H9 (cell line): ENCODE data around the gene FAM221B. TPM values are rescaled to one million over a fixed set of nuclear protein-coding genes. Genes with fewer than 3 reads are reported as not detected.

Source experiments
- DNase-seq: peaks from one replicate; pipeline ENCODE4 v3.0.0-alpha.2; 2017
- H2AFZ ChIP-seq: one replicate; pipeline ENCODE4 v1.6.1; 2013; ENCODE audit warnings: mild to moderate bottlenecking, low read length, control low read depth, moderate library complexity
- H2AK5ac ChIP-seq: 2 replicates; pipeline ENCODE4 v1.6.1; 2013; ENCODE audit warnings: low read length, control low read depth, mixed read lengths; ENCODE audit not compliant: insufficient read length
- H2BK120ac ChIP-seq: one replicate; pipeline ENCODE4 v1.6.1; 2013; ENCODE audit warnings: low read depth, mild to moderate bottlenecking, low read length, control low read depth, inconsistent platforms; ENCODE audit not compliant: poor library complexity, severe bottlenecking
- H2BK12ac ChIP-seq: 2 replicates; pipeline ENCODE4 v1.6.1; 2013; ENCODE audit warnings: low read length, control low read depth, mixed read lengths, low read depth; ENCODE audit not compliant: insufficient read length
- H2BK15ac ChIP-seq: 2 replicates; pipeline ENCODE4 v1.6.1; 2013; ENCODE audit warnings: low read depth, low read length, control low read depth
- H2BK20ac ChIP-seq: one replicate; pipeline ENCODE4 v1.6.1; 2013; ENCODE audit warnings: low read depth, mild to moderate bottlenecking, low read length, control low read depth, inconsistent platforms; ENCODE audit not compliant: poor library complexity, severe bottlenecking
- H2BK5ac ChIP-seq: 2 replicates; pipeline ENCODE4 v1.6.1; 2013; ENCODE audit warnings: low read length, control low read depth, mixed read lengths; ENCODE audit not compliant: insufficient read length
- H3K14ac ChIP-seq: 2 replicates; pipeline ENCODE4 v1.6.1; 2013; ENCODE audit warnings: low read length, control low read depth; ENCODE audit not compliant: insufficient read depth
- H3K18ac ChIP-seq: 2 replicates; pipeline ENCODE4 v1.6.1; 2013; ENCODE audit warnings: low read depth, mild to moderate bottlenecking, mixed read lengths, low read length, control low read depth; ENCODE audit not compliant: insufficient read length
- H3K23ac ChIP-seq: 2 replicates; pipeline ENCODE4 v1.6.1; 2013; ENCODE audit warnings: low read length, control low read depth, mixed read lengths, low read depth; ENCODE audit not compliant: insufficient read length
- H3K23me2 ChIP-seq: 2 replicates; pipeline ENCODE4 v1.6.1; 2013; ENCODE audit warnings: low read depth, mild to moderate bottlenecking, mixed read lengths, low read length, control low read depth; ENCODE audit not compliant: insufficient read length, poor library complexity, severe bottlenecking
- H3K27ac ChIP-seq: 2 replicates; pipeline ENCODE4 v1.5.1; 2013; ENCODE audit warnings: low read length, control low read depth, mixed read lengths, low read depth; ENCODE audit not compliant: insufficient read length
- H3K27me3 ChIP-seq: 2 replicates; pipeline ENCODE4 v1.6.1; 2013; ENCODE audit warnings: low read length, control low read depth, inconsistent platforms; ENCODE audit not compliant: insufficient read depth
- H3K4ac ChIP-seq: 2 replicates; pipeline ENCODE4 v1.6.1; 2013; ENCODE audit warnings: low read depth, mild to moderate bottlenecking, control low read depth, inconsistent platforms, low read length, moderate library complexity
- H3K4me1 ChIP-seq: 2 replicates; pipeline ENCODE4 v1.6.1; 2013; ENCODE audit warnings: low read length, control low read depth, inconsistent platforms; ENCODE audit not compliant: insufficient read depth
- H3K4me2 ChIP-seq: 2 replicates; pipeline ENCODE4 v1.6.1; 2013; ENCODE audit warnings: low read length, control low read depth, mixed read lengths; ENCODE audit not compliant: insufficient read length, insufficient read depth
- H3K56ac ChIP-seq: 2 replicates; pipeline ENCODE4 v1.6.1; 2013; ENCODE audit warnings: low read depth, mild to moderate bottlenecking, mixed read lengths, low read length, control low read depth; ENCODE audit not compliant: insufficient read length
- H3K79me1 ChIP-seq: 2 replicates; pipeline ENCODE4 v1.6.1; 2013; ENCODE audit warnings: low read depth, mild to moderate bottlenecking, moderate library complexity, low read length, control low read depth, inconsistent platforms; ENCODE audit not compliant: insufficient read depth, poor library complexity, severe bottlenecking
- H3K79me2 ChIP-seq: 2 replicates; pipeline ENCODE4 v1.6.1; 2013; ENCODE audit warnings: low read length, control low read depth, inconsistent platforms; ENCODE audit not compliant: insufficient read depth
- H3K9ac ChIP-seq: 2 replicates; pipeline ENCODE4 v1.6.1; 2013; ENCODE audit warnings: low read length, control low read depth, mixed read lengths; ENCODE audit not compliant: insufficient read length; ENCODE audit errors: extremely low read depth
- H3K9me3 ChIP-seq: one replicate; pipeline ENCODE4 v1.6.1; 2013; ENCODE audit warnings: low read depth, low read length, inconsistent platforms; ENCODE audit not compliant: control insufficient read depth
- H3T11ph ChIP-seq: one replicate; pipeline ENCODE4 v1.6.1; 2013; ENCODE audit warnings: mild to moderate bottlenecking, low read length, control low read depth, inconsistent platforms
- H4K20me1 ChIP-seq: one replicate; pipeline ENCODE4 v1.6.1; 2013; ENCODE audit not compliant: control insufficient read depth, insufficient read length, insufficient read depth
- H4K5ac ChIP-seq: 2 replicates; pipeline ENCODE4 v1.6.1; 2013; ENCODE audit warnings: low read depth, mild to moderate bottlenecking, mixed read lengths, low read length, control low read depth; ENCODE audit not compliant: insufficient read length
- H4K8ac ChIP-seq: replicated peaks from 2 replicates; pipeline ENCODE4 v1.6.1; 2013; ENCODE audit warnings: low read length, control low read depth, mixed read lengths, low read depth; ENCODE audit not compliant: insufficient read length
- H4K91ac ChIP-seq: 2 replicates; pipeline ENCODE4 v1.6.1; 2013; ENCODE audit warnings: low read depth, mild to moderate bottlenecking, moderate library complexity, mixed read lengths, low read length, control low read depth; ENCODE audit not compliant: insufficient read length
- H3K27ac Mint-ChIP-seq, 3 experiments: 2 replicates in 2 of 3; 3 replicates in 1 of 3; pipeline ENCODE4 v1.8.0; 2020 to 2021; ENCODE audit warnings: mixed read lengths in 3 of 3, mild to moderate bottlenecking in 1 of 3, moderate library complexity in 1 of 3
- H3K27me3 Mint-ChIP-seq: 2 replicates; pipeline ENCODE4 v1.8.0; 2021; ENCODE audit warnings: low read depth, mild to moderate bottlenecking, moderate library complexity, mixed read lengths
- H3K36me3 Mint-ChIP-seq, 3 experiments: 2 replicates in 2 of 3; 3 replicates in 1 of 3; pipeline ENCODE4 v1.8.0; 2020 to 2021; ENCODE audit warnings: low read depth in 3 of 3, mixed read lengths in 3 of 3; ENCODE audit not compliant: insufficient read depth in 1 of 3
- H3K4me1 Mint-ChIP-seq, 2 experiments: 2 replicates each; pipeline ENCODE4 v1.8.0; 2020; ENCODE audit warnings: mixed read lengths in 2 of 2
- H3K4me3 Mint-ChIP-seq, 2 experiments: 2 replicates in 1 of 2; 3 replicates in 1 of 2; pipeline ENCODE4 v1.8.0; 2020 to 2021; ENCODE audit warnings: mild to moderate bottlenecking in 2 of 2, mixed read lengths in 2 of 2, moderate library complexity in 1 of 2
- H3K9me3 Mint-ChIP-seq, 2 experiments: 2 replicates in 1 of 2; 3 replicates in 1 of 2; pipeline ENCODE4 v1.8.0; 2020; ENCODE audit warnings: mild to moderate bottlenecking in 2 of 2, mixed read lengths in 2 of 2, moderate library complexity in 1 of 2
- WGBS: extraction: QIAGEN DNeasy Blood & Tissue Kit; methylation state at CpG from one replicate; pipeline ENCODE4 v1.1.7; 2013; ENCODE audit warnings: missing lambda C conversion rate, low lambda C conversion rate, mixed read lengths; ENCODE audit not compliant: insufficient read length; ENCODE audit errors: extremely low coverage; 5-methylcytosine and 5-hydroxymethylcytosine counted together
- total RNA-seq: library from RNA; stranded (reverse); gene quantifications from 2 replicates; pipeline ENCODE4 v1.2.1, GENCODE V29; 2021
- TF ChIP-seq, protein P1 (sequence below): fragments of 200-600 bp; sonication (generic); conservative IDR thresholded peaks from 3 replicates; pipeline ENCODE4 v1.8.0; 2021; ENCODE audit warnings: antibody characterized with exemption, mild to moderate bottlenecking

The FAM221B gene
- total RNA-seq, 1 experiment from 2014 or later: not detected

- Histone ChIP-seq H3K14ac (no peak overlapping the region), H3K18ac (no peak overlapping the region), H3K4me2 (no peak overlapping the region), H2BK12ac (no peak overlapping the region), H2BK120ac (no peak overlapping the region), H3K79me1 (no peaks in the 10 kb centered on the region), H4K91ac (no peak overlapping the region), H3K4me1 (no peaks in the 10 kb centered on the region), H3K27ac (no peak overlapping the region), H3K79me2 (no peaks in the 10 kb centered on the region), H2AK5ac (no peak overlapping the region), H4K8ac (no peak overlapping the region), H3K9ac (no peak overlapping the region), H4K5ac (no peak overlapping the region), H2BK5ac (no peak overlapping the region), H2BK20ac (no peak overlapping the region), H3K4ac (no peak overlapping the region), H3K27me3 (no peaks in the 10 kb centered on the region), H3K56ac (no peak overlapping the region), H3T11ph (no peak overlapping the region), H2BK15ac (no peak overlapping the region), H2AFZ (no peak overlapping the region), H3K23me2 (no peaks in the 10 kb centered on the region), H4K20me1 (no peaks in the 10 kb centered on the region), H3K9me3 (no peaks in the 10 kb centered on the region), H3K23ac (no peak overlapping the region)
- H3K4me3 Mint-ChIP-seq: no peak overlapping the region; a peak in 1 of 5 replicates
- no peak for DNase-seq
- no CpG with 5 or more reads among the region's 7 CpGs for WGBS
- H3K4me1 Mint-ChIP-seq: peaks cover 0 to 3% of the 10 kb centered on the region in 2 experiments; a peak in 2 of 4 replicates
- no peaks in the 10 kb centered on the region for H3K9me3 Mint-ChIP-seq
- no peaks in the 10 kb centered on the region for H3K27me3 Mint-ChIP-seq
- peaks cover 7 to 21% (median 14%) of the 10 kb centered on the region in 3 experiments; a peak in 6 of 7 replicates for H3K36me3 Mint-ChIP-seq
- peak overlapping the region in 1 of 3 experiments; percentile 28; a peak in 2 of 7 replicates for H3K27ac Mint-ChIP-seq
- TF ChIP-seq, protein P1, sequence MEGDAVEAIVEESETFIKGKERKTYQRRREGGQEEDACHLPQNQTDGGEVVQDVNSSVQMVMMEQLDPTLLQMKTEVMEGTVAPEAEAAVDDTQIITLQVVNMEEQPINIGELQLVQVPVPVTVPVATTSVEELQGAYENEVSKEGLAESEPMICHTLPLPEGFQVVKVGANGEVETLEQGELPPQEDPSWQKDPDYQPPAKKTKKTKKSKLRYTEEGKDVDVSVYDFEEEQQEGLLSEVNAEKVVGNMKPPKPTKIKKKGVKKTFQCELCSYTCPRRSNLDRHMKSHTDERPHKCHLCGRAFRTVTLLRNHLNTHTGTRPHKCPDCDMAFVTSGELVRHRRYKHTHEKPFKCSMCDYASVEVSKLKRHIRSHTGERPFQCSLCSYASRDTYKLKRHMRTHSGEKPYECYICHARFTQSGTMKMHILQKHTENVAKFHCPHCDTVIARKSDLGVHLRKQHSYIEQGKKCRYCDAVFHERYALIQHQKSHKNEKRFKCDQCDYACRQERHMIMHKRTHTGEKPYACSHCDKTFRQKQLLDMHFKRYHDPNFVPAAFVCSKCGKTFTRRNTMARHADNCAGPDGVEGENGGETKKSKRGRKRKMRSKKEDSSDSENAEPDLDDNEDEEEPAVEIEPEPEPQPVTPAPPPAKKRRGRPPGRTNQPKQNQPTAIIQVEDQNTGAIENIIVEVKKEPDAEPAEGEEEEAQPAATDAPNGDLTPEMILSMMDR: no peak
Measured at GRCh38 chr9:35800530-35800929, 28.0 kb downstream of the FAM221B start.
